ENCODE results near the gene PAAF1. TPM values are rescaled to one million over a fixed set of nuclear protein-coding genes. Genes with fewer than 3 reads are reported as not detected.

The PAAF1 gene, protein sequence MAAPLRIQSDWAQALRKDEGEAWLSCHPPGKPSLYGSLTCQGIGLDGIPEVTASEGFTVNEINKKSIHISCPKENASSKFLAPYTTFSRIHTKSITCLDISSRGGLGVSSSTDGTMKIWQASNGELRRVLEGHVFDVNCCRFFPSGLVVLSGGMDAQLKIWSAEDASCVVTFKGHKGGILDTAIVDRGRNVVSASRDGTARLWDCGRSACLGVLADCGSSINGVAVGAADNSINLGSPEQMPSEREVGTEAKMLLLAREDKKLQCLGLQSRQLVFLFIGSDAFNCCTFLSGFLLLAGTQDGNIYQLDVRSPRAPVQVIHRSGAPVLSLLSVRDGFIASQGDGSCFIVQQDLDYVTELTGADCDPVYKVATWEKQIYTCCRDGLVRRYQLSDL
- polyA plus RNA-seq (2013, experiment 1 of 4) = 44.1 TPM
- 44.8 TPM for polyA plus RNA-seq (2013, experiment 2 of 4)
- polyA plus RNA-seq (2013, experiment 3 of 4) = 38.3 TPM
- 39.5 TPM for polyA plus RNA-seq (2013, experiment 4 of 4)

DNA sequence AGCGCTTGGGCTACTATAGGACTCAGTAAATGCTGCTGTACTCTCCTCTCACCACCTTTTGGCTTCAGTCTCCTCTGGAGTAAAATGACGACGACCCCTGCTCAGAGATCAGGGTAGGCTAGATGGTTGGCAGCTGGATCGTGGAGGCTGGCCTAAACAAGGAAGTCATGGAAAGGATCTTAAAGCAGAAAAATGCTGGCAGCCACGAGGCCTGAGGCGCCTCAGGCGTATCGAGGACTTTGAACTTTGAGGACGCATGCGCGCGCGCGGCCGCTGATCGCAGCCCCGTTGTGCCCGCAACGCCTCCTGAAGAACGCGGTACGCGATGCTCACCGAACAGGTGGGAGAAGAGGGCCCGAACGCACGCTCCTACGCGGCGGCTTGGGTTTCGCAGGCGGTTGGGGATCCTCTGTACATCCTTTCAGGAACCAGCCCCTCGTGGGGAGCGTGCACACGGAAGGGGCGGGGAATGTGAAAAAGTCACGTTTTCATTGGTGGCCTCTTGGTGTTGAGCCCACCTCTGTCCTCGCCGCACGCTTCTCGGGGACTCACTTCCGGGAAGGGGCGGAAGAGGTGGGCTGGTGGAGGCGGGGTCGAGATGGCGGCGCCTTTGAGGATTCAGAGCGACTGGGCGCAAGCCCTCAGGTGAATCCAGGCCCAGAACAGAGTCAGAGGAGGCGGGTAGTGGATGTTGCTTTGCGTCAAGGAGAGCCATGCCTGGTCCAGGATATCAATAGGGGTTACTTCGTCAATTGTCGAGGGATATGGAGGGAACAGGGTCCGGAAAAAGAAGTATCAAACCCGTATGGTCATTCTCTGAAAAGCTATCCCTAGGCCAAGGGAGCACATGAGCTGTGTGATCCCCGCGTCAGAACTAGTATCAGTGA lies at the start of gene PAAF1, which contains the start of gene COA4:
Gene PAAF1, plus strand, starts transcription at position 576 of the 887 bp plus-strand sequence. Its CDS starts 23 bp downstream, at position 599.
Gene COA4, minus strand, starts transcription at position 423 of the 887 bp plus-strand sequence. CDS start 3,468 bp downstream, outside the sequence.
- peaks cover 10% of the 10 kb centered on the region for H3K4me1 ChIP-seq (ENCODE audit: control insufficient read depth, insufficient read depth, low read length)
- no peaks in the 10 kb centered on the region for H3K9me3 ChIP-seq (ENCODE audit: control insufficient read depth, low read length)
- H3K27me3 ChIP-seq (ENCODE audit: control insufficient read depth, insufficient read depth, low read length, poor library complexity, severe bottlenecking) = no peaks in the 10 kb centered on the region
- peak within 1 kb of the TSS; percentile 85 for H3K27ac ChIP-seq (ENCODE audit: insufficient read depth, low read depth, low read length, poor library complexity, severe bottlenecking)
- H3K4me3 ChIP-seq (ENCODE audit: insufficient read depth, low read depth, low read length) = peak within 1 kb of the TSS; percentile 61
- 1% methylated on average over 57 of the region's 57 CpGs for WGBS, 2 experiments
- H3K36me3 ChIP-seq (ENCODE audit: control insufficient read depth, insufficient read depth, low read length) = peaks cover 28% of the 10 kb centered on the region

DNA sequence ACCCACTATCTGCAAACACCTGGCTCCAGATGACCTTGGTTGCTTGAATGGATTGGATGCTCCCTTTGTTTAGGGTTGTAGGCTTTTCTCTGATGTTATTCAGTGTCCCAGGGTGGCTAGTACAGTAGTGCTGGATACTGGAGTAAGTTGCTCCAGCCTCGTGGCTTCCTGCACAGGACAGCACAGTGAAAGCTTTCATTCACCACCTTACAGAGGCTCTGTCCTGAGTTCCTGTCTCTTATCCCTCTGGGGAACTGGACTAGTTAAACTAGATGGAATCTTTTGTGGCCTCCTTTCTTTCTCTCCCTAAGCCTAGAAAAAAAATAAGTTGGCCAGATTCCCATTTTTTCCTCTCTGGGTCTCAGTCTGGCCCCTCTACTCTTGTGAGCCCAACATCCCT lies 46.5 kb upstream of the PAAF1 start:
- Histone ChIP-seq H3K27ac (ENCODE audit: insufficient read depth, low read depth, low read length, poor library complexity, severe bottlenecking) (no peak overlapping the region), H3K36me3 (ENCODE audit: control insufficient read depth, insufficient read depth, low read length) (no peaks in the 10 kb centered on the region), H3K27me3 (ENCODE audit: control insufficient read depth, insufficient read depth, low read length, poor library complexity, severe bottlenecking) (no peaks in the 10 kb centered on the region), H3K4me3 (ENCODE audit: insufficient read depth, low read depth, low read length) (no peak overlapping the region), H3K4me1 (ENCODE audit: control insufficient read depth, insufficient read depth, low read length) (no peaks in the 10 kb centered on the region), H3K9me3 (ENCODE audit: control insufficient read depth, low read length) (no peaks in the 10 kb centered on the region)
- WGBS, 2 experiments = 76 to 83% methylated on average over 1 of the region's 1 CpG

DNA sequence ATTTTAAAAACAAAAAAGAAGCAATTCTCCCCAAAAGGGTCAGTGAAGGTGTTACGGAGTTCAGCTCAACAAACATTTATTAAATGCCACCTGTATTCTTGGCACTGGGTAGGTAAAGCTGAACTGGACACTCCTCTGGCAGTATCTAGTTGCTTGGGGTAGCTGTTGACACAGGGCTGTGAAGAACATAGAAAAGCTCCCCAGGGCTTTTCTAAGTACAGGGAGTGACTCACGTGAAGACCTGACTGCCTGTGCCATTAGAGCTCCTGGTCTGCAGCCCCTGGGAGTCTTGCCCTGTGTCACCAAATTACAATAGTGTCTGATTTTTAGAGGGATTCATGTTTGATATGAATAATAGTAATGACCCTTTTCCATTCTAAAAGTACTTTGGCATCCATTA lies 43.7 kb upstream of the PAAF1 start:
- no peaks in the 10 kb centered on the region for H3K9me3 ChIP-seq (ENCODE audit: control insufficient read depth, low read length)
- WGBS, 2 experiments = 93 to 94% methylated on average over 2 of the region's 2 CpGs
- no peaks in the 10 kb centered on the region for H3K36me3 ChIP-seq (ENCODE audit: control insufficient read depth, insufficient read depth, low read length)
- no peak overlapping the region for H3K4me3 ChIP-seq (ENCODE audit: insufficient read depth, low read depth, low read length)
- H3K4me1 ChIP-seq (ENCODE audit: control insufficient read depth, insufficient read depth, low read length) = no peaks in the 10 kb centered on the region
- no peak overlapping the region for H3K27ac ChIP-seq (ENCODE audit: insufficient read depth, low read depth, low read length, poor library complexity, severe bottlenecking)
- H3K27me3 ChIP-seq (ENCODE audit: control insufficient read depth, insufficient read depth, low read length, poor library complexity, severe bottlenecking) = no peaks in the 10 kb centered on the region

DNA sequence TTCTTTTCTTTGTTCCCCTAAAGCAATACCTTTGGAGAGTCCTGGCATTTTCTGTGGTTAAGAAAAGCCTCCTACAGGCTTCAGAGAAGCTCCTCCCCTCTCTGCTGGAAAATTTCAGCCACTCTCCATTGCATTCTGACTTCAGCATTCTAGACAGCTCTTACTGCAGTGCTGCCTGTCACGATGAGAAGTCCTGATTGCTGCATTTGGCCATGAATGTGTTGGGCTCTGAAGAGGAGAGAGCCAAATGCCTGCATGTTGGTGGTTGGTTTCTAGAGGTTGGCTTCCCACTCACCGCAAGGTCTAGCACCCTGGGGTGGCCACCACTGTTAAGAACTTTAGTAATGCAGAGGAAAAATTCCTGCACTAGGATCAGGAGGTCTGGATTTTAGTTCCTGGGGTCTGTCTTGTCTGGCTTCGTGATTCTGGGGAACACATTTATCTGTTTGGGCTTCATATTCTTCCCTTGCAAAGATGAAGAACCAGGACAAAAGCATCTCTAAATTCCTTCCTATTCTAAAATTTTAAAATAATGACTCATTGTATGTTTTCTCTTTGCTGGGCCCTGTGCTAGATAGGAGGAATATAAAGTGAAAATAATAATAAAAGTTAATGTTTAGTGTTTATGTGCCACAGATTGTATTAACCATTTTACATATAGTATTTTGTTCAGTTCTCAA lies 38.2 kb upstream of the PAAF1 start:
- peaks cover 6% of the 10 kb centered on the region for H3K4me1 ChIP-seq (ENCODE audit: control insufficient read depth, insufficient read depth, low read length)
- H3K27me3 ChIP-seq (ENCODE audit: control insufficient read depth, insufficient read depth, low read length, poor library complexity, severe bottlenecking) = no peaks in the 10 kb centered on the region
- H3K4me3 ChIP-seq (ENCODE audit: insufficient read depth, low read depth, low read length) = no peak overlapping the region
- H3K27ac ChIP-seq (ENCODE audit: insufficient read depth, low read depth, low read length, poor library complexity, severe bottlenecking) = no peak overlapping the region
- H3K36me3 ChIP-seq (ENCODE audit: control insufficient read depth, insufficient read depth, low read length) = no peaks in the 10 kb centered on the region
- WGBS, 2 experiments = 63 to 68% methylated on average over 3 of the region's 3 CpGs
- H3K9me3 ChIP-seq (ENCODE audit: control insufficient read depth, low read length) = no peaks in the 10 kb centered on the region

DNA sequence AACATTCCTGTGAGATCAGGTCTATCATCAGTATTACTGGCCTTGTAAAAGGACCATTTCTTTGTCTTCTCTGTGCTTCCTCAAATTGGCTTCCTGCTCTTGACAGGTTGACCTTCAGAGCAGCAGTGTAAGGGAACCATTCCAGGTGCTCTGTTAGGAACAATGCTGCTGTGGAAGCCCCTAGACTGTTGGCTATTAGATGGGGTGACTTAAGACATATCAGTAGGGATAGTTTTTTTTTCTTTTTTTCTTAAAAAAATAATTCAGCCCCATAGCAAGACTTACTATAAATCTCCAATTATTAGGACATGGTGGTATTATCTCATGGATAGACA lies 37.7 kb upstream of the PAAF1 start:
- H3K27me3 ChIP-seq (ENCODE audit: control insufficient read depth, insufficient read depth, low read length, poor library complexity, severe bottlenecking) = no peaks in the 10 kb centered on the region
- H3K4me1 ChIP-seq (ENCODE audit: control insufficient read depth, insufficient read depth, low read length) = peaks cover 6% of the 10 kb centered on the region
- H3K36me3 ChIP-seq (ENCODE audit: control insufficient read depth, insufficient read depth, low read length) = no peaks in the 10 kb centered on the region
- H3K27ac ChIP-seq (ENCODE audit: insufficient read depth, low read depth, low read length, poor library complexity, severe bottlenecking) = no peak overlapping the region
- H3K4me3 ChIP-seq (ENCODE audit: insufficient read depth, low read depth, low read length) = no peak overlapping the region
- H3K9me3 ChIP-seq (ENCODE audit: control insufficient read depth, low read length) = no peaks in the 10 kb centered on the region

DNA sequence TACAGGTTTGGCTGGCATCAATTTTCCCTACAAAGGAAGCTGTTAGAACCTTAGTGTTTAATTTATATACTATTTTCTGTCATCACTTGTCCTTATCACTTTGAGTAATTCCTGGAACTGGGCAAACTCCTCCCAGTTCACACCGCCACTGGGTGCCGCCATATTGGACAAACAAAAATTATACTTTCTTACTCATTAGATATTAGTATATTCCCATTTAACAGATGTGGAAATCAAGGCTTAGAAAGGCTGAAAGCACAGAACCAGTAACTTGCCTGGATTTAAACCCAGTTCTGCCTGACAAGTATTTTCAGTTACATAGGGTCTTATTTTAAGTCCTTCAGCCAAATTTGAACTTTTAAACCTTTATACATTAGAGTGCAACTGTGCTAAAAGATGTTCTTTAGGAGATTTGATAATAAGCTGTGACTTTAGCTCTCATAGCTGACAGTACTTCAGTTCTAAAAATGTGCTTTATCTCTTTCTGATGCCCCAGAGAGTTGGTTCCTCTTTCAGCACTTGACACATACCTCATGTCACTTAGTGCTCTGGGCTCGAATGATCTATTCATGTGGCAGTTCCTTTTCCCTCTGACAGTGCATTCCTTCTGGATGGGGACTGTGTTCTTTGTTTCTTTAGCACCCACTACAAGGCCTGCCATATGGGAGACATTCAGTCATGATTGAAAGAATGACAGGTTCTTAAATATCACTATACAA lies 25.6 kb upstream of the PAAF1 start:
- H3K4me1 ChIP-seq (ENCODE audit: control insufficient read depth, insufficient read depth, low read length) = no peaks in the 10 kb centered on the region
- no peaks in the 10 kb centered on the region for H3K9me3 ChIP-seq (ENCODE audit: control insufficient read depth, low read length)
- H3K4me3 ChIP-seq (ENCODE audit: insufficient read depth, low read depth, low read length) = no peak overlapping the region
- H3K36me3 ChIP-seq (ENCODE audit: control insufficient read depth, insufficient read depth, low read length) = no peaks in the 10 kb centered on the region
- H3K27ac ChIP-seq (ENCODE audit: insufficient read depth, low read depth, low read length, poor library complexity, severe bottlenecking) = no peak overlapping the region
- no peaks in the 10 kb centered on the region for H3K27me3 ChIP-seq (ENCODE audit: control insufficient read depth, insufficient read depth, low read length, poor library complexity, severe bottlenecking)
- WGBS, 2 experiments = 66 to 87% methylated on average over 2 to 3 of the region's 3 CpGs

DNA sequence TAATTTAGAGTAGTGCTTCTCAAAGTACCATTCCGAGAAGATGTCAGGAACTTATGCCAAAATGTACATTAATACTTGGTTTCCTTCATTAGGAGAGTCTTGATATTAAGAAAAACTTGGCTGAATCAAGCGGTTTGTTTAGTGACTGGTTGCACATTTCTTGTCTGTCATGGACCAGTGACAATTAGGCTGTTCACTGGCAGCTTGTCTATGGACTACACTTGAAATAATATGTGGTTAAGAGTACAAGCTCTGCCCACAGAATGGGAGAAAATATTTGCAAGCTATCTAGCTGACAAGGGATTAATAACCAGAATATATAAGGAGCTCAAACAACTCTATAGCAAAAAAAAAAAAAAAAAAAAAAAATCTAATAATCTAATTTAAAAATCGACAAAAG lies 24.8 kb upstream of the PAAF1 start:
- Histone ChIP-seq H3K36me3 (ENCODE audit: control insufficient read depth, insufficient read depth, low read length) (no peaks in the 10 kb centered on the region), H3K27me3 (ENCODE audit: control insufficient read depth, insufficient read depth, low read length, poor library complexity, severe bottlenecking) (no peaks in the 10 kb centered on the region), H3K4me3 (ENCODE audit: insufficient read depth, low read depth, low read length) (no peak overlapping the region), H3K4me1 (ENCODE audit: control insufficient read depth, insufficient read depth, low read length) (no peaks in the 10 kb centered on the region), H3K9me3 (ENCODE audit: control insufficient read depth, low read length) (no peaks in the 10 kb centered on the region), H3K27ac (ENCODE audit: insufficient read depth, low read depth, low read length, poor library complexity, severe bottlenecking) (no peak overlapping the region)
- WGBS, 2 experiments = 93 to 96% methylated on average over 3 of the region's 3 CpGs

DNA sequence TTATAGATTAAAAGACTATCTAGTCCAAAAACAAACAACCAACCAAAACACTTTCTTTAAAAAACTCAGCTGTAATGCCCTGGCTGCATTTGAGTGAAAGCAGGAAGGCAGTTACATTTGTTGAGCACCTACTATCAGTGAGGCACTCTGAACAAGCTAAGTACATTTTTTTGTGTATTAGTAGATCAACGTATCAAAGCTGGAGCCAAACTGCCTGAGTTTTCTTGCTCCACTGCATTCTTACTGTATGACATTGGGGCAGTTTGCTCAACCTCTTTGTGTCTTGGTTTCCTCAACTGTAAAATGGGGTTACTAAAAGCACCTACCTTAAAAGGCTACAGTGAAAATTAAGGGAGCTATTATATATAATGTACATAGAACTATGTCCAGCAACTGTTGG lies 22.1 kb upstream of the PAAF1 start:
- no peaks in the 10 kb centered on the region for H3K4me1 ChIP-seq (ENCODE audit: control insufficient read depth, insufficient read depth, low read length)
- H3K4me3 ChIP-seq (ENCODE audit: insufficient read depth, low read depth, low read length) = no peak overlapping the region
- WGBS, 2 experiments = 90 to 94% methylated on average over 1 of the region's 1 CpG
- H3K27ac ChIP-seq (ENCODE audit: insufficient read depth, low read depth, low read length, poor library complexity, severe bottlenecking) = no peak overlapping the region
- no peaks in the 10 kb centered on the region for H3K27me3 ChIP-seq (ENCODE audit: control insufficient read depth, insufficient read depth, low read length, poor library complexity, severe bottlenecking)
- no peaks in the 10 kb centered on the region for H3K9me3 ChIP-seq (ENCODE audit: control insufficient read depth, low read length)
- H3K36me3 ChIP-seq (ENCODE audit: control insufficient read depth, insufficient read depth, low read length) = no peaks in the 10 kb centered on the region

DNA sequence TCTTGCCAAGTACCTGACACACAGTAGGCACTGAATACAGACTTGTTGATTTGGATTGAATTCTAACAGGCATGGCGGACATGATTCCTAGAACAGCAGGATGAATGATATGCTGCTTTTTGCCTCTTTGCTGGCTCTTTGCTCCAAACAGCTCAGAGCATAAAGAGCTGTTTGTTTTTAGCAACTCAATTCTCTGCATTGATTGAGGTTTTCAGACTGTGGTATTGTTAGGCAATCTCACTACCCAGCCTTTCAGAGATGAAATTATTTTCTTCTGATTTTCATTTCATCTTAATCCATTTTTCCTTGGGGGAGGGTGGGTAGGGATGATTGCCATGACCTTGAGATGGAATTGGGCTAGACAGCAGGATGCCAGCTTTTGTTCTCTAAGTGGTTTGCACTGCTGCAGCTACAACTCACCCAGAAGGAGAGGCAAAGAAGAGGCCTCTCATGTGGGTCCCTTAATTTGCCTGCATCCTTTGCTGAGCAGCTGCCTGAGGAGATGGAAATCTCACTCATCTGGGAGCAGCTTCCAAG lies 20.7 kb upstream of the PAAF1 start:
- Histone ChIP-seq H3K4me1 (ENCODE audit: control insufficient read depth, insufficient read depth, low read length) (no peaks in the 10 kb centered on the region), H3K9me3 (ENCODE audit: control insufficient read depth, low read length) (no peaks in the 10 kb centered on the region), H3K27ac (ENCODE audit: insufficient read depth, low read depth, low read length, poor library complexity, severe bottlenecking) (no peak overlapping the region), H3K27me3 (ENCODE audit: control insufficient read depth, insufficient read depth, low read length, poor library complexity, severe bottlenecking) (no peaks in the 10 kb centered on the region), H3K36me3 (ENCODE audit: control insufficient read depth, insufficient read depth, low read length) (no peaks in the 10 kb centered on the region), H3K4me3 (ENCODE audit: insufficient read depth, low read depth, low read length) (no peak overlapping the region)
- WGBS, 2 experiments = 85 to 93% methylated on average over 1 of the region's 1 CpG
